ENCODE measurements around the gene ATP6V1C2.
"Not testable (repeated sequence)": the region's sequence is repeated elsewhere in the genome, so short reads cannot be mapped to it uniquely, and the experiment has no call there.

ATP6V1C2 gene

DNA sequence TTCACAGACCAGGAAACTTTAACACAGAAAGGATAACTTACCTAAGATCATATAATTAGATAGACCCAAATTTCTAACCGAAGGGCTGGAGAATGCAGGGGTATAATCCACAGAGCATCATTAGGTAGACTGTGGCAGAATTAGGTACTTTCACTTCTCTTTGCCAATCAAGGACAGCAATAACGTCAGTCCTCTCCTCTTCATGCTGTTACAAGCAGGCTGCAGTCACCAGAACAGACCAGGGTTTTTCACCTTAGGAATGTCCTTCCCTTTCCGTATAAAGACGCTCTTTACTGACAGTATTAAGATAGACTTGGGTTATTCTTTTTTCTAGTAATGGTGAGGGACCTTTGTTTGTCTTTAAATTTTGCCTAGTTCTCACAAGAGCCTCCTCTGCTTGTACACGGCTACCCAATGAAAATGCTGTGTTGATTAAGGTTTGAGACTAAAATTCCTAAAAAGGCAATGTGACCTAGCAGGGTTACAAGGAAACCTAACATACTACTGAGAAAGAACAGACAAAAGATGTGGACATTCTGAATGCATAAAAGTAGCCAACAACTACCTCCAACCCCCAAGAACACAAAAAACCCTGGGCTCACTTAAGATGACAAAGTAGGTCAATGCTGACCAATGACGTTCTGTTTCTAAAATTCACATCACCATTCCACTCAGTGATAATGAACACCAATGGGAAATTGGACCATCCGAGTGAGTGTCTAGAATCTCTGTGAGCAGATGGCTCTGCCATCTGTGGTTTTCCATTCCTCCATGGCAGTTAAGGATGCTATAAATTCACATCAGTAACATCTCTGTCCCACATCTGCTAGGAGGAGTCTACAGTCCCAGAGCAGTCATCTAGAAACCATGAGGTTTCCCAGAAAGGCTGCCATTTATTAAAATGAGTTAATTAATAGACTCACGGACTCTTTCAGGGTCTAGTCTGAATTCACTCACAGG lies 89.1 kb downstream of the ATP6V1C2 start:
- H2AK5ac ChIP-seq (ENCODE audit: low read length): no peak overlapping the region
- H3K79me1 ChIP-seq (ENCODE audit: low read length): no peaks in the 10 kb centered on the region
- no peak overlapping the region for H2BK120ac ChIP-seq (ENCODE audit: low read depth, low read length)
- no peak overlapping the region for H2BK5ac ChIP-seq (ENCODE audit: low read length)
- peaks cover 62% of the 10 kb centered on the region for H3K79me2 ChIP-seq (ENCODE audit: control insufficient read depth, insufficient read depth, low read length)
- H3K56ac ChIP-seq (ENCODE audit: low read length): peak overlapping the region; percentile 94
- H3K4me3 ChIP-seq (ENCODE audit: low read length): no peak overlapping the region
- H3K27ac ChIP-seq (ENCODE audit: low read depth, low read length): no peak overlapping the region
- peak overlapping the region; percentile 97 for H3K9ac ChIP-seq (ENCODE audit: low read length)
- no peaks in the 10 kb centered on the region for H3K36me3 ChIP-seq (ENCODE audit: control insufficient read depth, insufficient read depth, low read length)
- DNase-seq: no peak
- H4K8ac ChIP-seq (ENCODE audit: low read depth, low read length): no peak overlapping the region
- H4K5ac ChIP-seq (ENCODE audit: low read length): no peak overlapping the region
- no peak overlapping the region for H3K23ac ChIP-seq (ENCODE audit: low read length)
- no peak overlapping the region for H3K4ac ChIP-seq (ENCODE audit: low read depth, low read length)
- no peaks in the 10 kb centered on the region for H3K27me3 ChIP-seq (ENCODE audit: insufficient read depth, low read length, poor library complexity)
- H3K18ac ChIP-seq (ENCODE audit: low read length): no peak overlapping the region
- WGBS (ENCODE audit: extremely low coverage, insufficient coverage, low lambda C conversion rate): no CpG with 5 or more reads among the region's 8 CpGs
- peak overlapping the region; percentile 99 for H3K4me2 ChIP-seq (ENCODE audit: low read length)
- no peak overlapping the region for H2BK15ac ChIP-seq (replicated peaks; ENCODE audit: low read depth)
- peaks cover 3% of the 10 kb centered on the region for H3K4me1 ChIP-seq (ENCODE audit: control insufficient read depth, low read depth, low read length)

DNA sequence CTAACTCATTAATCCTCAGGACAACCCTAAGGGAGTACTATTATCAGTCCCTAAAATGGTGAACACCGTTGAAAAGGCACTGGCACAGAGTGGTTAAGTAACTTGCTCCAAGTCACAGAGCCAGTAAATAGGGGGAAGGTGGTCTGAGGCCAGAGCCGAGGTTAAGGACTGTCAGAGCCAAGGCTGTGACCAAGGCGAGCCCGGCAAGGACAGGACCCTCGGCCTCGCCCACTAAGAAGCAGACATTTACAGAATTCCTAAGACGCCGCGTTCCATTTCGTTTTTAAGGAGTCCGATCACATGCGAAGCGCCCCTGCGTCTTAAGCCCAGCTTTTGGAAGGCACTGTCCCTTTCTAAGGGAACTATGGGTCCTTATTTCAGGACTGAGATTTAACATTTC lies 90.1 kb downstream of the ATP6V1C2 start:
- WGBS (ENCODE audit: extremely low coverage, insufficient coverage, low lambda C conversion rate): no CpG with 5 or more reads among the region's 14 CpGs
- H3K9ac ChIP-seq (ENCODE audit: low read length): peak overlapping the region; percentile 97
- peak overlapping the region; percentile 99 for H3K23ac ChIP-seq (ENCODE audit: low read length)
- H3K56ac ChIP-seq (ENCODE audit: low read length): peak overlapping the region; percentile 94
- no peak overlapping the region for H3K27ac ChIP-seq (ENCODE audit: low read depth, low read length)
- H3K18ac ChIP-seq (ENCODE audit: low read length): no peak overlapping the region
- H4K5ac ChIP-seq (ENCODE audit: low read length): no peak overlapping the region
- peak overlapping the region; percentile 92 for H3K4me3 ChIP-seq (ENCODE audit: low read length)
- no peaks in the 10 kb centered on the region for H3K27me3 ChIP-seq (ENCODE audit: insufficient read depth, low read length, poor library complexity)
- H3K4me1 ChIP-seq (ENCODE audit: control insufficient read depth, low read depth, low read length): peaks cover 3% of the 10 kb centered on the region
- no peak overlapping the region for H2BK15ac ChIP-seq (replicated peaks; ENCODE audit: low read depth)
- H3K36me3 ChIP-seq (ENCODE audit: control insufficient read depth, insufficient read depth, low read length): no peaks in the 10 kb centered on the region
- H3K4me2 ChIP-seq (ENCODE audit: low read length): peak overlapping the region; percentile 99
- no peak overlapping the region for H2BK120ac ChIP-seq (ENCODE audit: low read depth, low read length)
- no peak overlapping the region for H2BK5ac ChIP-seq (ENCODE audit: low read length)
- no peaks in the 10 kb centered on the region for H3K79me1 ChIP-seq (ENCODE audit: low read length)
- H3K4ac ChIP-seq (ENCODE audit: low read depth, low read length): no peak overlapping the region
- peak; percentile 58 for DNase-seq
- H4K8ac ChIP-seq (ENCODE audit: low read depth, low read length): no peak overlapping the region
- H3K79me2 ChIP-seq (ENCODE audit: control insufficient read depth, insufficient read depth, low read length): peaks cover 56% of the 10 kb centered on the region
- H2AK5ac ChIP-seq (ENCODE audit: low read length): peak overlapping the region; percentile 79

DNA sequence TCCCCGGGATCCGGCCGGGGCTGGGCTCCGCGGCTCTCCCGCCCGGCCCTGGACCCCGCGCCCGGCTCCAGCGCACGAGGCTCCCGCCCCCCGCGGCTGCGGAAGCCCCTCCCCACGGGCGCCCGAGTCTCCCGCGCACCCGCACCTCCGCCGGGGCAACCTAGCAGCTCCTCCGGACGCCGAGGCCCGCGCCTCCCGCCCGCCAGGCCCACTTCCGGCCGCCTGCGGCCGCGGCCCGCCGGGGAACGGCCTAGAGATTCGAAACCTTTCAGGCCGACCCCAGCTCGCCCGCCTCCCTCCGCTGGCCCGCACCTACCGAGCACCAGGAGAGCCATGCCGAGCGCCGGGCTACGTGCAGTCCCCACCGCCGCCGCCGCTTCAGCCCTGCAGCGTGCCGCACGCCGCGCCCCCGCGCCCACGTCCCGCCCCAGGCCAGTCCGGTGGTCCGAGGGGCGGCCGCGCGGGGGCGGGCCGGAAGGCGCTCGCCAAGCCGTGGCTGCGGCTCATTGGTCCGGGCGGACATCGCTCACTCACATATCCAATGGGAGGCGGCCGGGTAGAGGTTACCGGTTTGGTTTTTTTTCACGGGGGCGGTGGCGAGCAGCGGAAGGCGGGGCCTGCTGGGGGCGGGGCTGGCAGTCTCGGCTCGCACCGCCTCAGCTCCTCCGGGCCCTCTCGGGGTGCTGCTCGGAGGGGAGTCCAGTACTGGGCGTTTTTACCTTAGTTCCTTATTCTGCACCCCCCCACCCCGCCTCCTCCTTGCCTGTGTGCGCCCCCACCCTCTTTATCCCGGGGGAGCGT lies 91.1 kb downstream of the ATP6V1C2 start, which contains the start of gene PDIA6:
PDIA6 (minus strand) TSS at position 424 of the 801 bp plus-strand sequence; CDS start at position 335, 89 bp downstream.
- Histone ChIP-seq H3K79me2 (ENCODE audit: control insufficient read depth, insufficient read depth, low read length) (peaks cover 45% of the 10 kb centered on the region), H2BK15ac (replicated peaks; ENCODE audit: low read depth) (no peak within 1 kb of the TSS), H3K4me1 (ENCODE audit: control insufficient read depth, low read depth, low read length) (peaks cover 3% of the 10 kb centered on the region), H3K23ac (ENCODE audit: low read length) (peak within 1 kb of the TSS; percentile 99), H3K9ac (ENCODE audit: low read length) (peak within 1 kb of the TSS; percentile 97), H3K18ac (ENCODE audit: low read length) (peak within 1 kb of the TSS; percentile 99), H3K27ac (ENCODE audit: low read depth, low read length) (peak within 1 kb of the TSS; percentile 90), H3K56ac (ENCODE audit: low read length) (peak within 1 kb of the TSS; percentile 94), H3K36me3 (ENCODE audit: control insufficient read depth, insufficient read depth, low read length) (no peaks in the 10 kb centered on the region), H3K27me3 (ENCODE audit: insufficient read depth, low read length, poor library complexity) (no peaks in the 10 kb centered on the region), H3K4me2 (ENCODE audit: low read length) (peak within 1 kb of the TSS; percentile 99), H2AK5ac (ENCODE audit: low read length) (peak within 1 kb of the TSS; percentile 79), H3K4me3 (ENCODE audit: low read length) (peak within 1 kb of the TSS; percentile 92), H2BK120ac (ENCODE audit: low read depth, low read length) (peak within 1 kb of the TSS; percentile 88), H3K79me1 (ENCODE audit: low read length) (no peaks in the 10 kb centered on the region), H3K4ac (ENCODE audit: low read depth, low read length) (peak within 1 kb of the TSS; percentile 98), H4K5ac (ENCODE audit: low read length) (no peak within 1 kb of the TSS), H2BK5ac (ENCODE audit: low read length) (peak within 1 kb of the TSS; percentile 71), H4K8ac (ENCODE audit: low read depth, low read length) (peak within 1 kb of the TSS; percentile 98)
- no CpG with 5 or more reads among the region's 98 CpGs for WGBS (ENCODE audit: extremely low coverage, insufficient coverage, low lambda C conversion rate)
- peak; percentile 97 for DNase-seq

DNA sequence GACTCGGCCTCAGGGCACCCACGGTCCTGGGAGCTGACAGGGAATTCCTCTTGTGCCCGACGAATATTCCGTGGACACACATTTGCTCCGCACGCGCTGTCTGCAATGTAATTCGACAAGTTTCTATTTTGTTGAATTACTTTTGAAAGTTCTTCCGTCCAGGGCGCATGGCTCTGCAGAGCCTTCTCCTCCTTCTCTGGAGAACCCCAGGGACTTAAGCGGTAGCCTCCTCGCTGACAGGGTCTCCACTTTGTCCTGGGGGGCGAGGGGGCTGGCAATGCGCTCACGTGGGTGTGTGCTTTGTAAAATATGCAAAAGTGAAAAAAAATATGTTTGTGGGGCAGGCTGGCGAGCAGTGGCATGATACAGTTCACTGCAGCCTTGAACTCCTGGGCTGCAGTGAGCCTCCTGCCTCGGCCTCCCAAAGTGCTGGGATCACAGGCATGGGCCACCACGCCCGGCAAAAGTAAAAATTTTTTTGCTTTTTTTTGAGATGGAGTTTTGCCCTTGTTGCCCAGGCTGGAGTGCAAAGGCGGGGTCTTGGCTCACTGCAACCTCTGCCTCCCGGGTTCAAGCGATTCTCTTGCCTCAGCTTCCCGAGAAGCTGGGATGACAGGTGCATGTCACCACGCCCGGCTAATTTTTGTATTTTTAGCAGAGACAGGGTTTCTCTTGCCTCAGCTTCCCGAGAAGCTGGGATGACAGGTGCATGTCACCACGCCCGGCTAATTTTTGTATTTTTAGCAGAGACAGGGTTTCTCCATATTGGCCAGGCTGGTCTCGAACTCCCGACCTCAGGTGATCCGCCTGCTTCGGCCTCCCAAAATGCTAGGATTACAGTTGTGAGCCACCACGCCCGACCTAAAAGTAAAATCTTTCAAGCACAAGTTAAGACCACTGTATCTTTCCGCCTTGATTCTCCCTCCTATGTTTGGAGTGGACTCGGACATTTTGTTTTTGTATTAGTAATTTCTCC lies 92.0 kb downstream of the ATP6V1C2 start:
- H3K36me3 ChIP-seq (ENCODE audit: control insufficient read depth, insufficient read depth, low read length); H3K79me1 ChIP-seq (ENCODE audit: low read length); H4K5ac ChIP-seq (ENCODE audit: low read length); H2BK15ac ChIP-seq (replicated peaks; ENCODE audit: low read depth); H2AK5ac ChIP-seq (ENCODE audit: low read length); H2BK5ac ChIP-seq (ENCODE audit: low read length); H3K27ac ChIP-seq (ENCODE audit: low read depth, low read length); H2BK120ac ChIP-seq (ENCODE audit: low read depth, low read length); H3K4me1 ChIP-seq (ENCODE audit: control insufficient read depth, low read depth, low read length); DNase-seq; H3K4ac ChIP-seq (ENCODE audit: low read depth, low read length); H3K27me3 ChIP-seq (ENCODE audit: insufficient read depth, low read length, poor library complexity); H3K23ac ChIP-seq (ENCODE audit: low read length): not testable (repeated sequence)
- H3K4me2 ChIP-seq (ENCODE audit: low read length): peak overlapping the region; percentile 39
- H3K18ac ChIP-seq (ENCODE audit: low read length): peak overlapping the region; percentile 96
- peak overlapping the region; percentile 27 for H3K4me3 ChIP-seq (ENCODE audit: low read length)
- peaks cover 37% of the 10 kb centered on the region for H3K79me2 ChIP-seq (ENCODE audit: control insufficient read depth, insufficient read depth, low read length)
- no CpG with 5 or more reads among the region's 37 CpGs for WGBS (ENCODE audit: extremely low coverage, insufficient coverage, low lambda C conversion rate)
- H4K8ac ChIP-seq (ENCODE audit: low read depth, low read length): peak overlapping the region; percentile 98
- peak overlapping the region; percentile 77 for H3K9ac ChIP-seq (ENCODE audit: low read length)
- H3K56ac ChIP-seq (ENCODE audit: low read length): peak overlapping the region; percentile 84

DNA sequence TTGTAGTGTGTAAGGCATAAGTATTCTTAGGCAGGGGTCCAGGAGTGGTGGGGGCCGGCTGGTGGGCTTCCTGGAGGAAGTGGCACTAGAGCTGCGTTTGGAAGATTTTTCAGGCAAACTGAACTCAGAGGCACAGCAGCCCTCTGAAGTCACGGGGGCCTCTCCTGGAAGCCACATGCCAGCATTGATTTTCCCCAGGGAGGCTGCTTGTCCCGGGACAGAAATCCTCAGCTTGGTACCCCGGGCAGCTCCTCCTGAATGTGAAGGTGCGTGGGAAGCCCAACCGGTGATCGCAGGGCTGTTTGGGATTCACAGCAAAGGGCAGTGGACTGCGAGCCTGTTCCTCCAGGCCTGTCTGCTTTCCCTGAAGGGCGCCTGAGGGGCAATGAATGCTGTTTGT lies 92.7 kb downstream of the ATP6V1C2 start:
- peaks cover 3% of the 10 kb centered on the region for H3K4me1 ChIP-seq (ENCODE audit: control insufficient read depth, low read depth, low read length)
- H2AK5ac ChIP-seq (ENCODE audit: low read length): no peak overlapping the region
- WGBS (ENCODE audit: extremely low coverage, insufficient coverage, low lambda C conversion rate): no CpG with 5 or more reads among the region's 10 CpGs
- H3K36me3 ChIP-seq (ENCODE audit: control insufficient read depth, insufficient read depth, low read length): no peaks in the 10 kb centered on the region
- H3K18ac ChIP-seq (ENCODE audit: low read length): no peak overlapping the region
- H2BK15ac ChIP-seq (replicated peaks; ENCODE audit: low read depth): no peak overlapping the region
- no peak overlapping the region for H3K23ac ChIP-seq (ENCODE audit: low read length)
- no peak overlapping the region for H3K4ac ChIP-seq (ENCODE audit: low read depth, low read length)
- peak overlapping the region; percentile 17 for H3K56ac ChIP-seq (ENCODE audit: low read length)
- H3K4me2 ChIP-seq (ENCODE audit: low read length): no peak overlapping the region
- no peak overlapping the region for H2BK5ac ChIP-seq (ENCODE audit: low read length)
- H3K4me3 ChIP-seq (ENCODE audit: low read length): no peak overlapping the region
- peaks cover 30% of the 10 kb centered on the region for H3K79me2 ChIP-seq (ENCODE audit: control insufficient read depth, insufficient read depth, low read length)
- no peak overlapping the region for H4K8ac ChIP-seq (ENCODE audit: low read depth, low read length)
- no peak for DNase-seq
- no peak overlapping the region for H2BK120ac ChIP-seq (ENCODE audit: low read depth, low read length)
- no peaks in the 10 kb centered on the region for H3K79me1 ChIP-seq (ENCODE audit: low read length)
- no peak overlapping the region for H3K27ac ChIP-seq (ENCODE audit: low read depth, low read length)
- no peaks in the 10 kb centered on the region for H3K27me3 ChIP-seq (ENCODE audit: insufficient read depth, low read length, poor library complexity)
- no peak overlapping the region for H4K5ac ChIP-seq (ENCODE audit: low read length)
- no peak overlapping the region for H3K9ac ChIP-seq (ENCODE audit: low read length)
